Stimulated activated CD8-positive, alpha-beta memory T cell treated with anti-CD3 and anti-CD28 coated beads, Interleukin-4, amount 100 ng/mL, for 1 hour (primary cell): ENCODE measurements around the gene FYCO1.

ENCODE experiments used
- DNase-seq, 2 donors: peaks; one replicate each; pipeline ENCODE4 v3.0.0-alpha.2; 2020; ENCODE audit warnings: low read depth in 2 of 2, low spot score in 1 of 2

Gene FYCO1

GRCh38 chr3:45890405-45890804, 105.2 kb downstream of the FYCO1 start:
- no peak for DNase-seq

GRCh38 chr3:45889337-45889736, 106.3 kb downstream of the FYCO1 start:
- DNase-seq: no peak

- DNase-seq: no peak
These were observed 107.7 kb downstream of the FYCO1 start for GRCh38 chr3:45887759-45888511.

- DNase-seq: no peak
These were observed 108.3 kb downstream of the FYCO1 start for GRCh38 chr3:45887285-45887684.

GRCh38 chr3:45885979-45886705, 109.5 kb downstream of the FYCO1 start, which contains the start of gene CCR9:
TSS of gene CCR9 (plus strand) at chr3:45886543. CDS start at chr3:45894934, 8,391 bp downstream.
- DNase-seq: no peak

GRCh38 chr3:45884368-45885201, 111.0 kb downstream of the FYCO1 start:
- no peak for DNase-seq

GRCh38 chr3:45881078-45882022, 114.3 kb downstream of the FYCO1 start:
- DNase-seq: peak; percentile 10 to 17

- no peak for DNase-seq
These were observed 114.9 kb downstream of the FYCO1 start for GRCh38 chr3:45880725-45881077.

GRCh38 chr3:45878124-45878523, 117.5 kb downstream of the FYCO1 start:
- no peak for DNase-seq

GRCh38 chr3:45874677-45875346, 120.8 kb downstream of the FYCO1 start:
- no peak for DNase-seq

- no peak for DNase-seq
These were observed 122.0 kb downstream of the FYCO1 start for GRCh38 chr3:45873638-45874037.

- DNase-seq: no peak
These were observed 122.6 kb downstream of the FYCO1 start for GRCh38 chr3:45873036-45873435.

- DNase-seq: no peak
These were observed 123.1 kb downstream of the FYCO1 start for GRCh38 chr3:45872569-45872968.

- no peak for DNase-seq
These were observed 123.8 kb downstream of the FYCO1 start for GRCh38 chr3:45871780-45872179.

GRCh38 chr3:45870099-45870498, 125.5 kb downstream of the FYCO1 start:
- peak; percentile 18 to 43 for DNase-seq

GRCh38 chr3:45869638-45870037, 126.0 kb downstream of the FYCO1 start:
- DNase-seq: no peak

- DNase-seq: no peak
These were observed 127.0 kb downstream of the FYCO1 start for GRCh38 chr3:45868650-45869049.

GRCh38 chr3:45868213-45868612, 127.4 kb downstream of the FYCO1 start:
- no peak for DNase-seq
